ENCODE measurements around the gene GMCL1. TPM values are rescaled to one million over a fixed set of nuclear protein-coding genes. Genes with fewer than 3 reads are reported as not detected.
"Not testable (repeated sequence)": the region's sequence is repeated elsewhere in the genome, so short reads cannot be mapped to it uniquely, and the experiment has no call there.

The GMCL1 gene
- total RNA-seq, 1 donor from 2014 or later = 25.6 TPM

DNA sequence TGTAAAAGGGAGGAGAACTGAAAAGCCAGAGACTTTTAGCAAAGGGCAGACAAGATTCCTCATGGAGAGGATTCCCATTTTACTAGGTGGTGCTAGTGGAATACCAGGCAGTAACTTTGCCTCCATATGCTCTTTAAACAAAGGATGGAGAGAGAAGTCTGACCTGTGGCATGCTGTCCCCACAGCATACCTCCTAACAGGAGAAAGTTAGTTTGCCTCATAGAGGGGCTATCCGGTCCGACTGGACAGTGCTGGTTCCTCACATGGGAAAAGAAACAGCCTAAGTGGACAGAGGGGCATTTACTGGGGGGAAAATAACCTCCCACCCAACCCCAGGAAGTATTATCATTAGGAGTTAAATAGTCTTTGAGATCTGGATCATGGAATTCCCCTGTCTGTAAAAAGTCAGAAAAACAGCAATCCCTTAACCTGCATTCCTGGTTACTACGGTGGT, 31.6 kb upstream of the GMCL1 start:
- Mint-ChIP-seq H3K27ac (no peak overlapping the region), H3K36me3 (ENCODE audit: low read depth) (peaks cover 16% of the 10 kb centered on the region), H3K9me3 (no peaks in the 10 kb centered on the region), H3K4me3 (no peak overlapping the region), H3K27me3 (ENCODE audit: insufficient read depth) (no peaks in the 10 kb centered on the region), H3K4me1 (ENCODE audit: low read depth) (peaks cover 34% of the 10 kb centered on the region)
- no peak for DNase-seq (ENCODE audit: low spot score)
- intact Hi-C loops (cut with micrococcal nuclease) = no loop called here

DNA sequence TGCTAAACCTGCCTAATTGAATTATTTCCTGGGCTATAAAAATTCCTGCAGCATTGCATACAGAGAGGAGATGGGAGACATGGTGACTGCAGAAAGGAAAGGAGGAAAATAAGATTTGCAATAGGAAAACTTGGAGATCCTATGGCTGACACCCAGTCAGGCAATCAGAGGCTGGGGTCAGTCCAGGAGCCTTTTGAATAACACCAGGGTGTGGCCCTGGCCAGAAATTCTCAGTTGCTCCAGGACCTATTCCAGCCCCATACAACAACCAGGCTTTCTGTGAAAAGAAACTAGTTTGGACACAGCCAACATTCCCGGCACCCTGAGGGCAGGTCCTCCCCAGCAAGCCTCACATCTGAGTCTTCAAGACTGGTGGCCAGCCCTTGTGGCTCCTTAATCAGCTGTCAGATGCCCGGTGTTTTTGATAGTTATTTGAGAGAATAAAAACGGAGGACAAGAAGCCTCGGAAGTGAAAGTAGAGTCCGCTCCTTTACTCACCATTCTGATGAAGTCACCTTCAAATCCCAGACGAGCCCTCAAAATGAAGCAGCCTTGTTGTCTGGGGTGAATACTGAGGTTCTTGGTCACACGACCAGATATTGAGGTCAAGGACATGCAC, 31.1 kb upstream of the GMCL1 start:
- H3K27me3 Mint-ChIP-seq (ENCODE audit: insufficient read depth) = no peaks in the 10 kb centered on the region
- no peak for DNase-seq (ENCODE audit: low spot score)
- no peaks in the 10 kb centered on the region for H3K9me3 Mint-ChIP-seq
- no peak overlapping the region for H3K27ac Mint-ChIP-seq
- peaks cover 38% of the 10 kb centered on the region for H3K4me1 Mint-ChIP-seq (ENCODE audit: low read depth)
- no peak overlapping the region for H3K4me3 Mint-ChIP-seq
- intact Hi-C loops (cut with micrococcal nuclease) = no loop called here
- H3K36me3 Mint-ChIP-seq (ENCODE audit: low read depth) = peaks cover 19% of the 10 kb centered on the region

DNA sequence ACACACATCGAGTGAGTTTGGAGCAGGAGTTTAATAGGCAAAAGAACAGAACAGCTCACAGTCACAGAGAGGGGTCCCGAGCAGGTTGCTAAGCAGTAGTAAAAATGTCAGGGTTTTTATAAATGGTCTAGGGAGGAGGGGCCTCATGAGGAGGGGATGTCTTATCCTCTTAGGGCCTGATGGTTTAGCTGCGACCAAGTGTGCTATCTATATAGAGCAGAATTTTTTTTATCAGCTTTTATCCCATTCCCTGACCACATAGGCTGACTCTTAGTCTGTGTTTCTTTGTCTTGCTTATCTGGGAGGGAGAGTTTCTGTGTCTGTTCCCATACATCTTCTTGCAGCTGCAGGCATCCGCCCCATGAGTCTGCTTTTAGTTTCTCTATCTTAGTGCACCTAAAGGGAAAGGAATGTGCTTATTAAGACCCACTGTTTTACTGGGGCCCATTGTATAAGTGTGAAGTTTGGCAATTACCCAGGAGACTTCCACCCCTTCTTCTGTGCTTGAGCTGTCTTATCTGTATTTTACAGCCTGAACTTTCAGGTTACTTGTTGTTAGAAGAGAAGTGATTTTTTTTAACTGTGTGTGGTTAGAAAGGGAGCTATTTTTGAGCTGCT, 30.4 kb upstream of the GMCL1 start:
- H3K27me3 Mint-ChIP-seq (ENCODE audit: insufficient read depth) = no peaks in the 10 kb centered on the region
- H3K27ac Mint-ChIP-seq = no peak overlapping the region
- no peak for DNase-seq (ENCODE audit: low spot score)
- H3K36me3 Mint-ChIP-seq (ENCODE audit: low read depth) = peaks cover 22% of the 10 kb centered on the region
- intact Hi-C loops (cut with micrococcal nuclease) = no loop called here
- H3K4me1 Mint-ChIP-seq (ENCODE audit: low read depth) = peaks cover 42% of the 10 kb centered on the region
- no peaks in the 10 kb centered on the region for H3K9me3 Mint-ChIP-seq
- no peak overlapping the region for H3K4me3 Mint-ChIP-seq

DNA sequence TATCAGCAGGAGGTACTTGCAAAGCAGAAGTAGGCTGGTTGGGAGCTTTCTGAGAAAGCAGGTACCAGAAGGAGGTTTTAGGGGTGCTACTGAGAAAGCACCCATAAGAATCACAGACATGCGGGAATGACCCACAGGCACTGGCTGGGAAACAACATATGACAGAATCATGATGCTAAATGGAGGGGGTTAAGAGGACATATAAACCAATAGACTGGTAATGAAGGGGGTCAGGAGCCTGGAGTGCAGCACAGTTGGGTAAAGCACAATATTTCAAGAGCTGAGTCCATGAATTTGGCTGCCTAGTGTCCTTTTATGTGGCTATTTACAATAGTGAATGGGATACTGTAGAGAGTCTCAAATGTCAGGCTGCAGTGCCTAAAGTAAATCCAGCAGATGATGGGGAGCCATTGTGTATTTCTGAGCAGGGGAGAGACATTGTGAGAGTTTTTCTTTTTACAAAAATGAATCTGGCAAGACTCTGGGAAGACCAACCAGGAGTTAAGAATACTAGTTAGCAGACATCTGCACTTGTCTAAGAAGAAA, 27.6 kb upstream of the GMCL1 start:
- Mint-ChIP-seq H3K4me3 (no peak overlapping the region), H3K27ac (no peak overlapping the region), H3K9me3 (no peaks in the 10 kb centered on the region), H3K27me3 (ENCODE audit: insufficient read depth) (no peaks in the 10 kb centered on the region), H3K4me1 (ENCODE audit: low read depth) (peaks cover 50% of the 10 kb centered on the region), H3K36me3 (ENCODE audit: low read depth) (peaks cover 25% of the 10 kb centered on the region)
- intact Hi-C loops (cut with micrococcal nuclease) = no loop called here
- DNase-seq (ENCODE audit: low spot score) = no peak

DNA sequence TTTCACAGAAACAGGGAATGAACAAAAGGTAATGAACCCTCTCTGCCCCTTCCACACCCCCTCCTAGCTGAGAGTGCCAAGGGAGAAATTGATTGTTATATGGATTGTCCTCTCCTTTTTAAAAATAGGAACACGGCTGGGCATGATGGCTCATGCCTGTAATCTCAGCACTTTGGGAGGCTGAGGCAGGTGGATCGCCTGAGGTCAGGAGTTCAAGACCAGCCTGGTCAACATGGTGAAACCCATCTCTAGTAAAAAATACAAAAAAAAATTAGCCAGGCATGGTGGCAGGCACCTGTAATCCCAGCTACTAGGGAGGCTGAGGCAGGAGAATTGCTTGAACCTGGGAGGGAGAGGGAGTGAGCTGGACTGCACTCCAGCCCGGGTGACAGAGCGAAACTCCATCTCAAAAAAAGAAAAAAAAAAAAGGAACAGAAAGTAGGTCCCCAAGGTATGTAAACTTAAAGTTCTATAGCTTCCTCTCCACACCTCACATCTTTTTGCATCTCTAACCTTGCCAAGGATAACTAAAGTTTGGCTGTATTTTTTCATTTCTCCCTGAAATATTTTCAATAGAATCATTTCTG, 26.6 kb upstream of the GMCL1 start:
- H3K27me3 Mint-ChIP-seq (ENCODE audit: insufficient read depth); H3K27ac Mint-ChIP-seq; H3K4me3 Mint-ChIP-seq; intact Hi-C loops (cut with micrococcal nuclease); H3K9me3 Mint-ChIP-seq; DNase-seq (ENCODE audit: low spot score): not testable (repeated sequence)
- peaks cover 44% of the 10 kb centered on the region for H3K4me1 Mint-ChIP-seq (ENCODE audit: low read depth)
- peaks cover 27% of the 10 kb centered on the region for H3K36me3 Mint-ChIP-seq (ENCODE audit: low read depth)

DNA sequence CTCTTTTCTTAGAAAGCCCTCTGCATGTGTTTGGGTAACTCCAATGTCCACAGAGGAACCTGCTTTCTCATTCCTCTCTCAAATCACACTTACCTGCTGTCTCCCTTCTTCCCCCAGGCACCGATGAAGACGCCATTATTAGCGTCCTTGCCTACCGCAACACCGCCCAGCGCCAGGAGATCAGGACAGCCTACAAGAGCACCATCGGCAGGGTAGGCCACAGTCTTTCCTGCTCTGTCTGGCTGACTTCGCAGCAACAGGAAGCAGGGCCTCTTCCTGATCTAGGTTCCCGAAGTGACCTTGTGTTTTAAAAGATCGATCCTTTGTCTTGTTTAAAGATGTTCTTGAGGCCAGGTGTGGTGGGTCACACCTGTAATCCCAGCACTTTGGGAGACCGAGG, 25.0 kb upstream of the GMCL1 start:
- DNase-seq (ENCODE audit: low spot score) = no peak
- no peaks in the 10 kb centered on the region for H3K27me3 Mint-ChIP-seq (ENCODE audit: insufficient read depth)
- H3K27ac Mint-ChIP-seq = peak overlapping the region; percentile 56
- H3K9me3 Mint-ChIP-seq = no peaks in the 10 kb centered on the region
- H3K4me1 Mint-ChIP-seq (ENCODE audit: low read depth) = peaks cover 28% of the 10 kb centered on the region
- H3K4me3 Mint-ChIP-seq = no peak overlapping the region
- intact Hi-C loops (cut with micrococcal nuclease) = no loop called here
- peaks cover 32% of the 10 kb centered on the region for H3K36me3 Mint-ChIP-seq (ENCODE audit: low read depth)

DNA sequence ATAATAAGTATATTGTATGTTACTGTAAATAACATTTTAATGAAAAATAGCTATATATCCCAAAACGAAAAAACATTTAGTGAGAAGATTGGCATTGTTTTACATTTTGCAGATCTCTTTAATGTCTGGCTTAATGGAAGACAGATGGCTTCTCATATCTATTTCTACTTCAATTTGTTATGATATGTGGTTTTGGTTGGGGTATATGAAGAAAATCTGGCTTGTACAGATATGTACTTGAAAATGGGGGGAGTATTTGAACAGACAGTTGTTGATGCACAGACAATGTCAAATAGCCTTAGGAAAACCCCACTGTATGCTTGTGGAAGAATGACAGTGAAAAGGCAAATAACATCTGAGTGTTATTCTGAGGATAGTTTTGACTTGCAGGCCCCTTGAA, 23.6 kb upstream of the GMCL1 start:
- intact Hi-C loops (cut with micrococcal nuclease) = no loop called here
- Mint-ChIP-seq H3K9me3 (no peaks in the 10 kb centered on the region), H3K4me3 (no peak overlapping the region), H3K27me3 (ENCODE audit: insufficient read depth) (no peaks in the 10 kb centered on the region), H3K36me3 (ENCODE audit: low read depth) (peaks cover 27% of the 10 kb centered on the region), H3K27ac (no peak overlapping the region), H3K4me1 (ENCODE audit: low read depth) (peaks cover 23% of the 10 kb centered on the region)
- DNase-seq (ENCODE audit: low spot score) = no peak

DNA sequence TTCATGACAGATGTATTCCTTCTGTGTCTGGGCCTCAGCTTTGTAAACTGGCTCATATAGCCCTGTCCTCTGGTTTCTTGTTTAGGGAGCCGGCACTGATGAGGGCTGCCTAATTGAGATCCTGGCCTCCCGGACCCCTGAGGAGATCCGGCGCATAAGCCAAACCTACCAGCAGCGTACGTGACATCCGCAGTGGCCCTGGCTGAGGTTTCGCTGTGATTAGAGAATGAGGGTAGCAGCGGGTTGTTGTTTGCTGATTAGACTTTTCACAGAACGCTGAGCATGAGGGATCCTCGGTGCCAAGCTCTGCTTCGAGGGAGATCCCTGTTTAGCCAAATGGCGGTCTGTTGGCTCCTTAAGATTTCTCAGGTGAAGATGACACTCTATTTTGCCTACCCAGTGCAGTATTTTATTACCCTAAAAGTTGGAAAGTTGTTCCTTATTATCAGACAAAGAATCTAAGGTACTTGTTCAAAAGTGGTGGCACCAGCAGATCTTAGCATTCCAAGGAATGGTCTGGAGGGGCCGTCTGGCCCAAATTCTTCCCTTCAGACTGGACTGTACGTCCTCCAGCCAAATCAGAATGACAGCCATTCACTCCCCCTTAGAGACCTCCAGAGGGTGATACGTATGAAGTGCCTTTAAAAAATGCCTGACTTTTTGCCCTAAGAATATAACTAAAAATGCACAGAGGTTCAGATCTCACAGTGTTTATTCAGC, 21.5 kb upstream of the GMCL1 start:
- no peak overlapping the region for H3K4me3 Mint-ChIP-seq
- no peaks in the 10 kb centered on the region for H3K27me3 Mint-ChIP-seq (ENCODE audit: insufficient read depth)
- no peak overlapping the region for H3K27ac Mint-ChIP-seq
- intact Hi-C loops (cut with micrococcal nuclease) = no loop called here
- H3K36me3 Mint-ChIP-seq (ENCODE audit: low read depth) = peaks cover 22% of the 10 kb centered on the region
- no peak for DNase-seq (ENCODE audit: low spot score)
- no peaks in the 10 kb centered on the region for H3K9me3 Mint-ChIP-seq
- H3K4me1 Mint-ChIP-seq (ENCODE audit: low read depth) = peaks cover 15% of the 10 kb centered on the region

DNA sequence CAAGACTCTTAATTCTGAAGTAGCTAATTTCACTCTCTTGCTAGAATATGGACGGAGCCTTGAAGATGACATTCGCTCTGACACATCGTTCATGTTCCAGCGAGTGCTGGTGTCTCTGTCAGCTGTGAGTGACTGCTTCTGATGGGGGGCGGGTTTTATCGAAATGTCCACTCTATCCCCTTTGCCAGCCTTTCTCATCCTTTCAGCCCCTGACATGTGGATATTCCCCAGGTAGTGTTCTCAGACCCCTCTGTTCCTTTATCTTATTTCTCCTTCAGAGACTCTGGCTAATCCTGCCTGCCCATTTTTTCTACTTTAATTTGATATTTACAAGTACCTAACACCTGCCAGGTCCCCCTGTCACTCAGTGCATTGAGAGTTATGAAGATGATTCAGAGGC, 18.9 kb upstream of the GMCL1 start:
- Mint-ChIP-seq H3K4me3 (no peak overlapping the region), H3K27me3 (ENCODE audit: insufficient read depth) (no peaks in the 10 kb centered on the region), H3K4me1 (ENCODE audit: low read depth) (no peaks in the 10 kb centered on the region), H3K9me3 (no peaks in the 10 kb centered on the region), H3K36me3 (ENCODE audit: low read depth) (peaks cover 16% of the 10 kb centered on the region), H3K27ac (no peak overlapping the region)
- intact Hi-C loops (cut with micrococcal nuclease) = no loop called here
- DNase-seq (ENCODE audit: low spot score) = no peak

DNA sequence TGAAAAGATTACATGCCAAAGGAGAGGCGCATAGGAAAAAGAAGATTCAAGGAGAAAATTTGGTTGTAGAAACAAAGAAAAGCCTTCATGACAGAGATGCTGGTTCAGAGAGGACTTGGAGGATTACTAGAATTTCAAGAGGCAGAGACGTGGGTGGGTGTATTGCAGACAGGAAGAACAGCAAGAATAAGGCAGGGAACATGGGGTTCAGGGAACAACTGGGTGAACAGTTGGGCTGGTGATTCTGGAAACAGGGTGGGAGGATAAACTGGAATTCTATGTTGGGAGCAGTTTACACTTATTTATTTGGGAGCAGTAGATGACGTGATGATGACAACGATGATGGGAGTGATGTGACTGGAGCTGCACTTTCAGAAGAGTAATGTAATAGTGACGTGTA, 18.4 kb upstream of the GMCL1 start:
- H3K36me3 Mint-ChIP-seq (ENCODE audit: low read depth) = peaks cover 16% of the 10 kb centered on the region
- intact Hi-C loops (cut with micrococcal nuclease) = no loop called here

DNA sequence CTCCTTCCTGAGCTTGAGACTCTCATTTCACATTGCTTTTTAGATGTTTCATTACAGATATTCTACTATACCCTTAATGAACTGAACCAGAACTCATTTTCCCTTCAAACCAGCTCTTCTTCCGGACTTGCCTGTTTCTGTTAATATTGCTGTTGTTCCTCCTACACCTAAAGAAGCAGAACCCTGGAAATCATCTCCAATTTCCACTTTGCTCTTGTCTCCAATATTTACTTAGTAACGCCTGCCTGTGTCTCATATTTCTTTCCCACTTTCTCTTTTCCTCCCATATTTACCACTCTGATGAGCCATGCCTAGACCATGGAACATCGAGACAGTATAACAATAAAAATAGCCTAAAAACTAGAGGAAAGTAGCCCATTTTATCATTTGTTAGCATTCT, 17.9 kb upstream of the GMCL1 start:
- Mint-ChIP-seq H3K4me1 (ENCODE audit: low read depth) (peaks cover 6% of the 10 kb centered on the region), H3K27me3 (ENCODE audit: insufficient read depth) (no peaks in the 10 kb centered on the region), H3K4me3 (no peak overlapping the region), H3K9me3 (no peaks in the 10 kb centered on the region), H3K27ac (no peak overlapping the region), H3K36me3 (ENCODE audit: low read depth) (peaks cover 13% of the 10 kb centered on the region)
- intact Hi-C loops (cut with micrococcal nuclease) = no loop called here
- no peak for DNase-seq (ENCODE audit: low spot score)

More for the DNA sequence above, 18.4 kb upstream of the GMCL1 start:
- no peak for DNase-seq (ENCODE audit: low spot score)
- Mint-ChIP-seq H3K4me3 (no peak overlapping the region), H3K27ac (no peak overlapping the region), H3K27me3 (ENCODE audit: insufficient read depth) (no peaks in the 10 kb centered on the region), H3K4me1 (ENCODE audit: low read depth) (no peaks in the 10 kb centered on the region), H3K9me3 (no peaks in the 10 kb centered on the region)

DNA sequence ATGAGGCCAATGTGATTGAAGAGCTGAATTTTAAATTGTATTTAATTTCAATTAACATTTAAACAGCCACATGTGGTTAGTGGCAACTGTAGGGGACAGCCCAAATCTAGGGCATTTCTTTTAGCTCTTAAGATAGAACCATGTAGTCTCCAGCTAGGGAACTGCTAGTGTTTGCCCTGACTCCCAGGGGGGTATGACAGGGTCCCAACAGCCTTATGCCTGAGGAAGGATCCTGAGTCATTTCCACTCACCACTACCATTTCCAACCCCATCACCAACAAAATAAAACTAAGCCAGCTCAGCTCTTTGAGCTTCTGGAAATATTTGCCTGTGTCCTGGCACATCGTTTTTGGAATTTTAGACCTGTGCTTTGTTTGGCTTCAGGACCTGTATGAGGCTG, 13.7 kb upstream of the GMCL1 start:
- Mint-ChIP-seq H3K36me3 (ENCODE audit: low read depth) (peaks cover 18% of the 10 kb centered on the region), H3K4me1 (ENCODE audit: low read depth) (peaks cover 13% of the 10 kb centered on the region), H3K27ac (no peak overlapping the region), H3K27me3 (ENCODE audit: insufficient read depth) (no peaks in the 10 kb centered on the region), H3K9me3 (no peaks in the 10 kb centered on the region), H3K4me3 (no peak overlapping the region)
- DNase-seq (ENCODE audit: low spot score) = no peak
- intact Hi-C loops (cut with micrococcal nuclease) = no loop called here

Data from activated T-helper 1 cell treated with anti-CD3 and anti-CD28 coated beads, Interleukin-12 subunit alpha, Interleukin-12 subunit beta, Interleukin-2, Interleukin-4 antibody, amounts not matched to agents 30 ng/mL and 10 ng/mL and 1 ng/mL, durations not matched to agents 14 hours and 24 hours and 36 hours (primary cell).